GM12873 (cell line): ENCODE measurements around the gene PITPNC1.

Experiments used
- CTCF ChIP-seq: IDR thresholded peaks from 2 replicates; pipeline ENCODE4 v1.5.1; 2012; ENCODE audit warnings: low read depth, mild to moderate bottlenecking, moderate library complexity, low read length, control low read depth; ENCODE audit not compliant: insufficient read depth; ENCODE audit errors: missing control alignments

The PITPNC1 gene

GRCh38 chr17:67623767-67624166 is 246.7 kb downstream of the PITPNC1 start:
- no peak for TF ChIP-seq CTCF

GRCh38 chr17:67624886-67625656 is 248.0 kb downstream of the PITPNC1 start:
- no peak for TF ChIP-seq CTCF

- no peak for TF ChIP-seq CTCF
Observed at GRCh38 chr17:67625971-67626370, 248.9 kb downstream of the PITPNC1 start.

GRCh38 chr17:67628580-67629013 is 251.5 kb downstream of the PITPNC1 start:
- peak; percentile 39 for TF ChIP-seq CTCF

GRCh38 chr17:67629971-67630320 is 252.9 kb downstream of the PITPNC1 start:
- peak; percentile 54 for TF ChIP-seq CTCF

GRCh38 chr17:67632141-67632540 is 255.1 kb downstream of the PITPNC1 start:
- TF ChIP-seq CTCF = no peak

GRCh38 chr17:67633751-67634211 is 256.7 kb downstream of the PITPNC1 start:
- TF ChIP-seq CTCF = no peak

- no peak for TF ChIP-seq CTCF
Observed at GRCh38 chr17:67635681-67636080, 258.6 kb downstream of the PITPNC1 start.
